Left lobe of liver (tissue), 2 donors: ENCODE results near the gene DRGX. TPM values are rescaled to one million over a fixed set of nuclear protein-coding genes. Genes with fewer than 3 reads are reported as not detected.

Experiments used
- ATAC-seq: fragments of 200-7000 bp; cut with Tn5 transposase; one replicate; pipeline ENCODE4 v1.9.1; 2020; ENCODE audit warnings: mild to moderate bottlenecking, moderate library complexity
- DNase-seq: peaks from one replicate; pipeline ENCODE4 v3.0.0-alpha.2; 2020; ENCODE audit warnings: low spot score
- total RNA-seq: library from RNA; stranded (reverse); gene quantifications from one replicate; pipeline ENCODE4 v1.2.1, GENCODE V29; 2021
- donor health status: DM: no; HTN: no; CAD: no; lungs with moderate emphysema.
- donor health status: DM: no; HTN: yes; CAD: no.

Gene DRGX
- total RNA-seq, 1 donor from 2014 or later: not detected

GRCh38 chr10:49384268-49384953 lies 11.5 kb downstream of the DRGX start:
- ATAC-seq (no peak), DNase-seq (peak; percentile 19)

GRCh38 chr10:49383853-49384252 lies 12.0 kb downstream of the DRGX start:
- ATAC-seq (no peak), DNase-seq (peak; percentile 6)

- peak; percentile 18 for DNase-seq
- no peak for ATAC-seq
These were observed 13.1 kb downstream of the DRGX start for GRCh38 chr10:49382826-49383225.

DNA sequence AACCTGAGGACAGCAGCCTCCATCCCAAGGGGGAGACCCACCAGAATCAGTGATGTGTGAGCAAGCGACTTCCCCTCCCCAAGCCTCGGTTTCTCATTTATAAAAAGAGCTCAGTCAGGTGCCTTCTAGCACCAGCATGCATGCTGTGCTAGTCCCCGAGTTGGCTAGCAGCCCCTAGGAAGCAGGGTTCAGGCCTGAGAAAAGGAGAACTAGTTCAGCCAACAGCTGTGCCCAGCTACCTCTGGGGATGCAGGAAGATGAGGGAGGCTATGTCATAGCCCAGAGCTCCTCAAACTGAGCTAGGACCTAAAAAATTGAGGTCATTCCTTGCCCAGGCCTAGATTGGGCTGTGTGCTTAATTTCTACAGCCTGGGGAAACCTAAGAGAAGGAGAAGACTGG lies 13.7 kb downstream of the DRGX start:
- no peak for DNase-seq
- no peak for ATAC-seq

DNA sequence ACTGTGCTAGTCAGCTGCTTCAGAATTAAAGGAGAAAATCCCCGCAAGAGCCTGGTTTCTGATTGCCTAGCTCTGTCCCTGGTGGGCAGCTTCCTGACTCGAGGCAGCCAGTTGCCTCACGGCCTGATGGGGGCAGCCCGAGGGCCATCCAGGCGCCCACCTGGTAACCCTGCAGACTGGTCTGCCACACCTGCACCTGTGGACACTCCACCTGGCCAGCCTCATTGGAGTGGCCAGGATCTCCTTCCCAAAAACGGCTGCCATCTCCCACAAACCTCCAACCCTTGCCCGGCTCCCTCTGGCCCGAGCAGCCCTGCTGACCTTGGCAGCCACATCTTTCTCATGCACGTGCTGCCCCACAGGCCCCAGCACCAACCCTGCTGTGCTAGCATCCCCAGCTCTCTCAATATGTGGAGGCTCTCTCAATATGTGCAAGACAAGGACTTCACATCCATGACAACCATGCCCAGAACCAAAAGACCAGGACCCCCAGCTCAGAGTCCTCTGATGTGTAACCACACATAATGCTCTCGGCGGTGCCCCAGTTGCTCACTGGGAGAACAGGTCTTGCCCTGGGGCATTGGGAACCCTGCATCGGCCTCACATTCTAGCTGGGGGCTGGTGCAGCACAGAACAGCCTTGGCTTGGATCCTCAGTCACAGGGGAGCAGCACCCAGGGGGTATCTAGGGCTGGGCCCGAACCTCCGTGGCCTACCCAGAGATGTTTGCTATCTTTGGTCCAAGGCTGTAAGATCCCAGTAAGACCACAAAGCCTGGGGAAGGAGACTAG lies 14.6 kb downstream of the DRGX start:
- ATAC-seq (no peak), DNase-seq (peak; percentile 14)

GRCh38 chr10:49379596-49380410 lies 16.1 kb downstream of the DRGX start:
- peak; percentile 15 for ATAC-seq

GRCh38 chr10:49377256-49377655 lies 18.6 kb downstream of the DRGX start:
- DNase-seq: no peak
- no peak for ATAC-seq

More at GRCh38 chr10:49379596-49380410, 16.1 kb downstream of the DRGX start:
- peak; percentile 28 for DNase-seq

- DNase-seq (no peak), ATAC-seq (no peak)
These were observed 20.3 kb downstream of the DRGX start for GRCh38 chr10:49375611-49376010.

- DNase-seq (no peak), ATAC-seq (no peak)
These were observed 21.1 kb downstream of the DRGX start for GRCh38 chr10:49374740-49375139.

DNA sequence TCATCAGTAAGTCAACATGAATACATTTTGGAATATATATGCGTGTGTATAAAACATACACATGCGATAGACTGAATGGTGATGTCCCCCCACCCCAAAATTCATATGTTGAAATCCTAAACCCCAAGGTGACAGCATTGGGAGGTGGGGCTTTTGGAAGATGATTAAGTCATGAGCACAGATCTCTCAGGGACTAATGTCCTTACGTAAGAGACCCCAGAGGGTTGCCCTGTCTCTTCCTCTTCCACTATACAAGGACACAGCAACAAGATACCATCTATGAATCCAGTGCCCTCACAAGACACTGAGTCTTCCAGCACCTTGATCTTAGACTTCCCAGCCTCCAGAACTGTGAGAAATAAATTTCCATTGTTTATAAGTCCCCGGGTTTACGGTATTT lies 22.5 kb downstream of the DRGX start:
- no peak for DNase-seq
- no peak for ATAC-seq

- DNase-seq (peak; percentile 5), ATAC-seq (no peak)
These were observed 23.9 kb downstream of the DRGX start for GRCh38 chr10:49371967-49372366.

GRCh38 chr10:49370326-49371100 lies 25.4 kb downstream of the DRGX start:
- DNase-seq (peak; percentile 32), ATAC-seq (no peak)

DNA sequence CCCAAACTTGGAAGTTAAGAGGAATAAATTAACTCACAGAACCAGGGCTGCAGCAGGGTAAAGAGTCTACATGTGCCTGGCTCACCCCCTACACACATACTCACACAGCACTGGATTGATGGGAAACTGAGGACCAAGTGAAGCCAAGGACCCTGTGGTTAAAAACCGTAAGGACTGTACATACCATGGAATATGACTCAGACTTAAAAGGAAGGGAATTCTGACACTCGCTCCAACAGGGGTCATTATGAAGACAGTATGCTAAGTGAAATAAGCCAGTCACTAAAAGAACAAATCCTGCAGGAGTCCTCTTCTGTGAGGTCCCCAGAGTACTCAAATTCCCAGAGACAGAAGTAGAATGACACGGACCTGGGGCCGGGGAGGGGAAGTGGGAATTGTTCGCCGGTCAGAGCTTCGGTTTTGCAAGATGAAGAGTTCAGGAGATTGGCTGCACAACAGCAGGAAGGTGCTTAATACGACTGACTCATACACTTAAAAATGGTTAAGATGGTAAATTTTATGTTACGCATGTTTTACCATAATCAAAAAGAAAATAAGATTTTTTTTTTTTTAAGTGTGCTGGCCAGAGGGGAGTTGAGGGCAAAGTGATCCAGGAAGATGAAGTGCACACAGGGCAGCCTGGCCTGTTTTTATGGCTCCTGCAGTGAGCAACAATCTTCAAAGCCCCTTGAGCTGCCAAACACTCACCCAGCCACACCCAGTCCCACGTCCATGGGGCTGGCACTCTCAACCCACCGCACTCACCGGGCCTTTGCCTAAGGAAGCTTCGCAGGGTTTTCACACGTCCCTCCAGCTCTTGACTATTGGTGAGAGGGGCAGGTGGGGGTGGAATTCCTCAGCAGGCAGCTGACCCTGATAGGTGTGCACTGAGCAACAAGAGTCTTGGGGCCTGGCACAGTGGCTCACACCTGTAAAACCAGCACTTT lies 26.4 kb downstream of the DRGX start:
- DNase-seq (peak; percentile 28), ATAC-seq (no peak)

DNA sequence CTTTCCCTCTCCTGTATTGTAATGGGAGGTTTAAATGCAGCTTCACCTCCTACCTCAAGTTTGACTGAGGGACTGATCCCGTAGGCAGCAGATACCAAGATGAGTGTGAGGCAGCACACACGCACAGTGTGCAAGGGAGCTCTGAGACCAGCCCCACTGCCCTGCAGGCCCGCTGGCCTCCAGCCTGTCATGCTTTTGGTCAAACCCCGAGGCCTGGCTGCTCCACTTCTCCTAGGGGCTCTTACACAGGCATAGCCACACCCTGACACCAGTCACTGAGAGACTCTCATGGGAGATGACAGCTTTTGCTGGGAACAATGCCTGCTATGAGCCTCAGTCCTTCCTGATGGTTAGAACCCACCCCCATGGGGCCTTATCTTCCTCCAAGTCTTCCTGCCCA lies 27.6 kb downstream of the DRGX start:
- ATAC-seq: no peak
- DNase-seq: peak; percentile 33

DNA sequence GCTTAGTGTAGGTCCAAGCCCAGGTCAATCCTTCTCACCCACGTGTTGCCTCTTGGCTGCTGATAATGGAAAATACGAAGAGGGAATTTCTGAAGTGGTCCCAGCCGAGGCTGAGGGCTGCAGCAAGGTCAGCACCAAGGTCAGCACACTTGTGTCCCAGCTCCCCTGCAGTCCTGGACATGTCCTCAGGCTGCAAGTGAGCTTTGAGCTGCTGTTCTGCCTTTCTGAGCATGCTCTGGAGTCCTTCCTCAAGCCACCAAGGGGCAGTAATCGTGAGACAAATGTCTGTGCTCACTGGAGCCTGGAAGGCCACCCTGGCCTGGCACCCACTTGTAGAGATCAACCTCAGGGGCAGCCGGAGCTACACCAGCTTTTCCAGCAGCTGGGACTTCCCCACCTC lies 28.3 kb downstream of the DRGX start:
- ATAC-seq: no peak

GRCh38 chr10:49366460-49366859 lies 29.4 kb downstream of the DRGX start:
- peak; percentile 28 for DNase-seq
- no peak for ATAC-seq

More for the DNA sequence above, 28.3 kb downstream of the DRGX start:
- DNase-seq: no peak

DNA sequence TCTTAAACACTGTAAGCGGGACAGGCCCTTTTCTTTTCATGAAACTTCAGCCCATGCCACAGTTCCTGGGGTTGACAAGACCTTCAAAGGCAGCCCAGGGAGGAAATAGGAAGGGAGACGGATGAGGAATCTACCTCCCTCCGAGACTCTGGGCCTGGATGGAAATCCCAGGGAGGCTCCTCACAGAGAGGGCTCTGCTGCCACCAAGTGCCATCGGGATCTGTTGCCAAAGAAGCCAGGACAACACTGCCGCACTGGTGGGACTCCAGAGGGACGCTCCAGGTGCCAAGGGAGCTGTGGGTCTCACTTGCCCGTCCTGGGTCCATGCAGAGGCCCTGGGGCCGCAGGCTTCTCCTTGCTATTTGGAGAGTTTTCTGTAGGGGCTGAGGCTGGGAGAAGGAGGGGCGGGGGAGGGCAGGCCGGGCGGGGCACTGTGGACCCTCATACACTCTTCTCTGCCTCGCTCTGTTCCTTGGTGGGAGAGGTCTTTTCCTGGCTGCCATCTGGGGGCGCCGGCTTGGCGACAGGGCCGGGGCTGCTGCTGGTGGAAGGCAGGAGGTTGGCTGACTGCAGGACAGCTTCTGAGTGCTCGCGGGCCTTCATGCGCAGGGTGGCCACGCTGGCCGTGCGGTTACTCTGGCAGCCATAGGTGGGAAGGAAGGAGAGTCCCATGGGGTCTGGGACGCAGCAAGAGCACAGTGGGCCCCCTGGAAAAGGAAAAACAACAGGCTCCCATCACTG lies 30.0 kb downstream of the DRGX start:
- DNase-seq: peak; percentile 37
- no peak for ATAC-seq

DNA sequence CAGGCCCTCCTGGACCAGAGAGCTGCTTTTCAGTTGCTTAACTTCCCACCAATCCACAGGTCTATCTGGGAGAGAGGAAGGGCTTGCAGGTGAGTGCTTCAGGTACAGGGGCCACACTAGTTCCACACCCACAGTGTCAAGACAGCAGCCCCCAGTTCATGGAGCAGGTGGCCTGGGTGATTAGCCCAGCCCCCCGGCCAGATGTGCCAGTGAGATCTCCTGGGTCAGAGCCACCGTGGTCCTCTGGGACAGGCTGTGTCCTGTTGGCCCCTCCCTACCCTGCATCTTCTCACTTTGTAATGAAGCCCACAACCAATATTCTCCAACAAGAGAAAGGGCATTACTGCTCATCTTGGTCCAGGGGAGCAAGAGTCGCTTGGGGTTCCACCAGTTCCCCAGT lies 30.6 kb downstream of the DRGX start:
- ATAC-seq (no peak), DNase-seq (no peak)

DNA sequence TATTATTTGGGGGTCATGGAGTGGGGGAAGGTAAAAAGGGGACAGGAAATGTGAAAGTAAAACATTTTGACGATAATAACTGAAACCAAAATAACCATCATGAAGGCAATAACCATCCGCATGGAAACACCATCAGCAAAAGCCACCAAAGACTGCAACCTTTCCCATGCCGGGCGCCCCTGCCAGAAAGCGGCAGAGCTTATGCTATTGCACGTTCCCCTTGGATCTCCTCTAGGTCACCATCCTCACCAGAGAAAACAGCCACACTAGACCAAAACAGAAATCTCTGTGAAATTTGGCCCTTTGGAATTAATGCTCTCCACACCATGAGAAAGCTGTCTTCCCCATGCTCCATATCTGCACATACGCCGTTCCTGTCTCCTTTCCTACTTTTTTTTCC lies 31.1 kb downstream of the DRGX start:
- DNase-seq: no peak
- ATAC-seq: no peak
